Suprapubic skin (tissue), 4 donors: ENCODE data around the gene GSPT1. TPM values are rescaled to one million over a fixed set of nuclear protein-coding genes. Genes with fewer than 3 reads are reported as not detected.

Experiments
- DNase-seq, 2 donors: peaks; one replicate each; pipeline ENCODE4 v3.0.0-alpha.2; 2019; ENCODE audit warnings: low spot score in 2 of 2
- H3K27ac ChIP-seq: fragments of 200-600 bp; sonication (generic); one replicate; pipeline ENCODE4 v1.5.1; 2019
- H3K27me3 ChIP-seq: fragments of 200-600 bp; sonication (generic); one replicate; pipeline ENCODE4 v1.5.1; 2019
- H3K36me3 ChIP-seq: fragments of 200-600 bp; sonication (generic); one replicate; pipeline ENCODE4 v1.5.1; 2019
- H3K4me1 ChIP-seq: fragments of 200-600 bp; sonication (generic); one replicate; pipeline ENCODE4 v1.5.1; 2019
- H3K4me3 ChIP-seq: fragments of 200-600 bp; sonication (generic); one replicate; pipeline ENCODE4 v1.5.1; 2019; ENCODE audit warnings: mild to moderate bottlenecking
- H3K9me3 ChIP-seq: fragments of 200-600 bp; sonication (generic); one replicate; pipeline ENCODE4 v1.5.1; 2019
- CTCF ChIP-seq, 2 donors: fragments of 200-600 bp in 1 of 2; fragments of 450-650 bp in 1 of 2; sonication (generic) in 1 of 2; IDR thresholded peaks; one replicate each; pipeline ENCODE4 v1.5.1; 2016 to 2019; ENCODE audit warnings: antibody characterized with exemption in 2 of 2, mild to moderate bottlenecking in 1 of 2, moderate library complexity in 1 of 2
- EP300 ChIP-seq: sonication (generic); formaldehyde crosslinking; IDR thresholded peaks from one replicate; pipeline ENCODE4 v1.6.1; 2017; ENCODE audit warnings: antibody characterized with exemption
- POLR2A ChIP-seq, 2 donors: fragments of 450-650 bp; IDR thresholded peaks; one replicate each; pipeline ENCODE4 v1.6.1; 2017; ENCODE audit warnings: antibody characterized with exemption in 2 of 2, mild to moderate bottlenecking in 2 of 2, moderate library complexity in 2 of 2
- POLR2AphosphoS5 ChIP-seq, 3 donors: sonication (generic); formaldehyde crosslinking; IDR thresholded peaks; one replicate each; pipeline ENCODE4 v1.6.1; 2017; ENCODE audit warnings: antibody characterized with exemption in 3 of 3
- WGBS: methylation state at CpG from one replicate; pipeline ENCODE4 v1.1.5; 2018; 5-methylcytosine and 5-hydroxymethylcytosine counted together
- total RNA-seq, 4 donors: library from RNA; depleted of rRNA; stranded (reverse); fragments of >200 nt; gene quantifications; one replicate each; pipeline ENCODE4 v1.1.0, GENCODE V29; 2016

Gene GSPT1
- total RNA-seq, 4 donors from 2014 or later: 52.8 to 71.1 (median 62.2) TPM

DNA sequence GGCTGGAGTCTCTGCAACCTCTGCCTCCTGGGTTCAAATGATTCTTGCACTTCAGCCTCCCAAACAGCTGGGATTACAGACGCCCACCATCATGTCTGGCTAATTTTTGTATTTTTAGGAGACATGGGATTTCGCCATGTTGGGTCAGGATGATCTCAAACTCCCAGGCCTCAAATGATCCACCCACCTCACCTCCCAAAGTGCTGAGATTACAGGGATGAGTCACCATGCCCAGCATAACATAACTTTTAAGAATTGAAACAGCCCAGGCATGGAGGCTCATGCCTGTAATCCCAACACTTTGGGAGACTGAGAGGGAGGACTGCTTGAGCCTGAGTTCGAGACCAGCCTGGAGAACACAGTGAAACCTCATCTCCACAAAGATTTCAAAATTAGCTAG, 66.9 kb downstream of the GSPT1 start:
- H3K4me3 ChIP-seq: no peak overlapping the region
- WGBS: 93% methylated on average over 3 of the region's 3 CpGs
- peaks cover 26% of the 10 kb centered on the region for H3K4me1 ChIP-seq
- no peaks in the 10 kb centered on the region for H3K9me3 ChIP-seq
- no peak overlapping the region for H3K27ac ChIP-seq
- TF ChIP-seq POLR2AphosphoS5 (IDR thresholded peaks at IDR 0.05) (no peak), POLR2A (IDR thresholded peaks at IDR 0.05) (no peak), EP300 (no peak), CTCF (IDR thresholded peaks at IDR 0.05) (no peak)
- no peaks in the 10 kb centered on the region for H3K27me3 ChIP-seq
- H3K36me3 ChIP-seq: peaks cover 55% of the 10 kb centered on the region
- DNase-seq: no peak

- peaks cover 98% of the 10 kb centered on the region for H3K36me3 ChIP-seq
- 93% methylated on average over 4 of the region's 4 CpGs for WGBS
Measured at GRCh38 chr16:11844499-11844898, 71.3 kb downstream of the GSPT1 start.

GRCh38 chr16:11843861-11844260, 71.9 kb downstream of the GSPT1 start:
- H3K36me3 ChIP-seq: peaks cover 100% of the 10 kb centered on the region
- H3K27ac ChIP-seq: no peak overlapping the region
- peak in 1 of 2 donors; percentile 31 for DNase-seq
- H3K4me3 ChIP-seq: no peak overlapping the region
- TF ChIP-seq POLR2A (IDR thresholded peaks at IDR 0.05) (no peak), EP300 (no peak), CTCF (IDR thresholded peaks at IDR 0.05) (no peak), POLR2AphosphoS5 (IDR thresholded peaks at IDR 0.05) (no peak)
- no peaks in the 10 kb centered on the region for H3K27me3 ChIP-seq
- peaks cover 4% of the 10 kb centered on the region for H3K4me1 ChIP-seq
- H3K9me3 ChIP-seq: no peaks in the 10 kb centered on the region
- 79% methylated on average over 5 of the region's 5 CpGs for WGBS

More at GRCh38 chr16:11844499-11844898, 71.3 kb downstream of the GSPT1 start:
- no peaks in the 10 kb centered on the region for H3K9me3 ChIP-seq
- no peak overlapping the region for H3K4me3 ChIP-seq
- peaks cover 10% of the 10 kb centered on the region for H3K4me1 ChIP-seq
- DNase-seq: peak in 1 of 2 donors; percentile 29
- H3K27ac ChIP-seq: no peak overlapping the region
- TF ChIP-seq CTCF (IDR thresholded peaks at IDR 0.05) (no peak), EP300 (no peak), POLR2AphosphoS5 (IDR thresholded peaks at IDR 0.05) (no peak), POLR2A (IDR thresholded peaks at IDR 0.05) (no peak)
- no peaks in the 10 kb centered on the region for H3K27me3 ChIP-seq

GRCh38 chr16:11843206-11843605, 72.5 kb downstream of the GSPT1 start:
- Histone ChIP-seq H3K4me1 (peaks cover 3% of the 10 kb centered on the region), H3K9me3 (no peaks in the 10 kb centered on the region), H3K4me3 (no peak overlapping the region), H3K27me3 (no peaks in the 10 kb centered on the region), H3K27ac (no peak overlapping the region), H3K36me3 (peaks cover 100% of the 10 kb centered on the region)
- WGBS: 94% methylated on average over 10 of the region's 11 CpGs
- DNase-seq: peak in 1 of 2 donors; percentile 49
- TF ChIP-seq EP300: no peak

DNA sequence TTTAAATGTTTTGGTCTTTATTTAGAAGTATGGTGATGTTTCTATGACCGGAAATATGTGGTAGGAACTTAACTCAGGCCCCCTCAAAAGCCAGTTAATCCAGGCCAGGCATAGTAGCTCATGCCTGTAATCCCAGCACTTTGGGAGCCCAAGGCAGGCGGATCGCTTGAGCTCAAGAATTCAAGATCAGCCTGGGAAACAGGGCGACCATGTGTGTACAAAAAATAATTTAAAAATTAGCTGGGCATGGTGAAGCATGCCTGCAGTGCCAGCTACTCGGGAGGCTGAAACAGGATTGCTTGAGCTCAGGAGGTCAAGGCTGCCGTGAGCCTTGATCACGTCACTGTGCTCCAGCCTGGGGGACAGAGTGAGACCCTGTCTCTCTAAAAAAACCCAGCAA, 74.7 kb downstream of the GSPT1 start:
- Histone ChIP-seq H3K4me3 (no peak overlapping the region), H3K27ac (no peak overlapping the region), H3K9me3 (no peaks in the 10 kb centered on the region), H3K27me3 (no peaks in the 10 kb centered on the region), H3K36me3 (peaks cover 100% of the 10 kb centered on the region), H3K4me1 (peaks cover 5% of the 10 kb centered on the region)
- no peak for TF ChIP-seq CTCF (IDR thresholded peaks at IDR 0.05)
- TF ChIP-seq EP300: no peak
- TF ChIP-seq POLR2A (IDR thresholded peaks at IDR 0.05): no peak
- TF ChIP-seq POLR2AphosphoS5 (IDR thresholded peaks at IDR 0.05): no peak
- WGBS: 94% methylated on average over 7 of the region's 7 CpGs
- peak in 1 of 2 donors; percentile 54 for DNase-seq
